Spleen (tissue), 7 donors: ENCODE data around the gene FAM81B.

ENCODE experiments used
- POLR2A ChIP-seq, 3 donors: fragments of 450-650 bp; IDR thresholded peaks; one replicate each; pipeline ENCODE4 v1.5.1; 2017; ENCODE audit warnings: antibody characterized with exemption in 3 of 3, mild to moderate bottlenecking in 1 of 3
- POLR2AphosphoS5 ChIP-seq, 3 donors: sonication (generic); formaldehyde crosslinking; IDR thresholded peaks; one replicate each; pipeline ENCODE4 v1.5.1; 2017; ENCODE audit warnings: antibody characterized with exemption in 3 of 3
- TF ChIP-seq, protein P1 (sequence below), 11 experiments: fragments of 200-600 bp in 7 of 11; fragments of 450-650 bp in 4 of 11; sonication (generic) in 4 of 11; IDR thresholded peaks in 8 of 11; conservative IDR thresholded peaks in 3 of 11; 1 replicate in 7 of 11; 2 replicates in 4 of 11; pipeline versions ENCODE4 v1.4.0 to v1.8.0; 2016 to 2021; ENCODE audit warnings: antibody characterized with exemption in 11 of 11, inconsistent platforms in 4 of 11, mild to moderate bottlenecking in 1 of 11
- donor health status: DM: no; HTN: no; CAD: no; lungs with moderate emphysema.
- donor health status: DM: no; HTN: no; CAD: no.
- donor health status: DM: no; HTN: no; CAD: no.

DNA sequence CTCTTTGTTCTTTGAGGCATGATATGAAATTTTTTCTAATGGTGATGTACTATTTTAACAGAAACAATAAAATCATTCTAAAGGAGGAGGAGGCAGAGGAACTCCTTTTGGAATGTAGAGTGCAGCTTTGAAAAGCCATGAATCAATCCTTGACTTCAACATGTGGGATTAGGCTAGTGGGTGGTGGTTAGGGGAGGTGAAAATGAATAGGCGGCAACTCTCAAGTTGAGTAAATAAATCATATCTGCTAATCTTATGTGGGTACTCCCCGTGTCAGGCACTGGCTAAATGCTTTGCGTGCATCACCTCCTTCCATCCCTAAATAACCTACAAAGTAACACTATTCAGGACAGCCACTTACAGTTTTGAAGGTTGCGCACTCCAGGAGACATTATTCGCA, 35.1 kb downstream of the FAM81B start:
- TF ChIP-seq, protein P1, sequence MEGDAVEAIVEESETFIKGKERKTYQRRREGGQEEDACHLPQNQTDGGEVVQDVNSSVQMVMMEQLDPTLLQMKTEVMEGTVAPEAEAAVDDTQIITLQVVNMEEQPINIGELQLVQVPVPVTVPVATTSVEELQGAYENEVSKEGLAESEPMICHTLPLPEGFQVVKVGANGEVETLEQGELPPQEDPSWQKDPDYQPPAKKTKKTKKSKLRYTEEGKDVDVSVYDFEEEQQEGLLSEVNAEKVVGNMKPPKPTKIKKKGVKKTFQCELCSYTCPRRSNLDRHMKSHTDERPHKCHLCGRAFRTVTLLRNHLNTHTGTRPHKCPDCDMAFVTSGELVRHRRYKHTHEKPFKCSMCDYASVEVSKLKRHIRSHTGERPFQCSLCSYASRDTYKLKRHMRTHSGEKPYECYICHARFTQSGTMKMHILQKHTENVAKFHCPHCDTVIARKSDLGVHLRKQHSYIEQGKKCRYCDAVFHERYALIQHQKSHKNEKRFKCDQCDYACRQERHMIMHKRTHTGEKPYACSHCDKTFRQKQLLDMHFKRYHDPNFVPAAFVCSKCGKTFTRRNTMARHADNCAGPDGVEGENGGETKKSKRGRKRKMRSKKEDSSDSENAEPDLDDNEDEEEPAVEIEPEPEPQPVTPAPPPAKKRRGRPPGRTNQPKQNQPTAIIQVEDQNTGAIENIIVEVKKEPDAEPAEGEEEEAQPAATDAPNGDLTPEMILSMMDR (IDR thresholded peaks at IDR 0.05 in 8 of 11, conservative IDR thresholded peaks at IDR 0.05 in 3 of 11), result no peak
- no peak for TF ChIP-seq POLR2AphosphoS5 (IDR thresholded peaks at IDR 0.05)
- no peak for TF ChIP-seq POLR2A (IDR thresholded peaks at IDR 0.05)
